GM12878 (cell line): Measurements from ENCODE around the gene DCST1. TPM values are rescaled to one million over a fixed set of nuclear protein-coding genes. Genes with fewer than 3 reads are reported as not detected.

ENCODE experiments used
- BRCA1 ChIP-seq: IDR thresholded peaks from 2 replicates; pipeline ENCODE4 v1.6.1; 2011; ENCODE audit warnings: low read depth, low read length, improper control_type of control experiment
- EZH2 ChIP-seq: IDR thresholded peaks from 2 replicates; pipeline ENCODE4 v1.6.1; 2012; ENCODE audit warnings: low read depth, mild to moderate bottlenecking, control low read depth, inconsistent platforms, low read length, borderline replicate concordance; ENCODE audit not compliant: control insufficient read depth
- IKZF2 ChIP-seq, 2 experiments: fragments of 450-650 bp; IDR thresholded peaks; 2 replicates each; pipeline ENCODE4 v1.6.1; 2017; ENCODE audit warnings: mild to moderate bottlenecking in 2 of 2, moderate library complexity in 2 of 2
- LARP7 ChIP-seq: fragments of 450-650 bp; IDR thresholded peaks from 2 replicates; pipeline ENCODE4 v1.6.1; 2017; ENCODE audit warnings: mild to moderate bottlenecking
- PML ChIP-seq: IDR thresholded peaks from 2 replicates; pipeline ENCODE4 v1.6.1; 2012; ENCODE audit warnings: low read length, inconsistent platforms
- RBBP5 ChIP-seq: fragments of 200-600 bp; sonication (generic); conservative IDR thresholded peaks from 2 replicates; pipeline ENCODE4 v1.6.1; 2016
- SUZ12 ChIP-seq: fragments of 200-600 bp; sonication (generic); IDR thresholded peaks from one replicate; pipeline ENCODE4 v1.6.1; 2018; ENCODE audit warnings: antibody characterized with exemption, mild to moderate bottlenecking; ENCODE audit not compliant: unreplicated experiment
- ZBED1 ChIP-seq: IDR thresholded peaks from 2 replicates; pipeline ENCODE4 v1.6.1; 2016; ENCODE audit warnings: borderline replicate concordance
- ZNF217 ChIP-seq: fragments of 450-650 bp; IDR thresholded peaks from 2 replicates; pipeline ENCODE4 v1.6.1; 2017; ENCODE audit warnings: antibody characterized with exemption, mild to moderate bottlenecking
- ZNF24 ChIP-seq: fragments of 450-650 bp; IDR thresholded peaks from 2 replicates; pipeline ENCODE4 v1.6.1; 2017; ENCODE audit warnings: antibody characterized with exemption, mild to moderate bottlenecking
- ZSCAN29 ChIP-seq: fragments of 450-650 bp; IDR thresholded peaks from 2 replicates; pipeline ENCODE4 v1.6.1; 2017; ENCODE audit warnings: mild to moderate bottlenecking, moderate library complexity
- polyA plus RNA-seq, 11 experiments: library from polyadenylated mRNA; depleted of rRNA in 4 of 11; unstranded in 6 of 11; stranded (reverse) in 5 of 11; fragments of >200 nt; fragmentation: Nextera tagmentation in 4 of 11; fragmentation: Illumina TruSeq in 1 of 11; extraction: Ambion mirVana in 4 of 11; extraction: Trizol in 1 of 11; gene quantifications; 1 replicate in 1 of 11; 2 replicates in 10 of 11; pipeline versions ENCODE4 v1.2.1 to v1.2.3, GENCODE V29; 2011 to 2016; ENCODE audit warnings: inconsistent platforms in 2 of 11, missing spikeins in 2 of 11, low read depth in 1 of 11
- total RNA-seq, 4 experiments: library from RNA; depleted of rRNA in 3 of 4; stranded (reverse); fragments of >200 nt in 3 of 4; fragmentation: Illumina TruSeq in 1 of 4; extraction: Trizol in 1 of 4; gene quantifications; 2 replicates each; pipeline versions ENCODE4 v1.2.1 to v1.2.3, GENCODE V29; 2013 to 2021
- TF ChIP-seq, protein P1 (sequence below): fragments of 450-650 bp; IDR thresholded peaks from 2 replicates; pipeline ENCODE4 v1.6.1; 2014; ENCODE audit warnings: mild to moderate bottlenecking
- TF ChIP-seq, protein P2 (sequence below): fragments of 450-650 bp; IDR thresholded peaks from 2 replicates; pipeline ENCODE4 v1.6.1; 2017; ENCODE audit warnings: mild to moderate bottlenecking, moderate library complexity

DCST1 gene
- total and polyA plus RNA-seq, 10 of the 15 experiments (the other 5 are each of a cell fraction or from before 2014, with no cell fraction given): not detected

GRCh38 chr1:155081472-155082300, 48.1 kb downstream of the DCST1 start (continued):
- TF ChIP-seq, protein P1, sequence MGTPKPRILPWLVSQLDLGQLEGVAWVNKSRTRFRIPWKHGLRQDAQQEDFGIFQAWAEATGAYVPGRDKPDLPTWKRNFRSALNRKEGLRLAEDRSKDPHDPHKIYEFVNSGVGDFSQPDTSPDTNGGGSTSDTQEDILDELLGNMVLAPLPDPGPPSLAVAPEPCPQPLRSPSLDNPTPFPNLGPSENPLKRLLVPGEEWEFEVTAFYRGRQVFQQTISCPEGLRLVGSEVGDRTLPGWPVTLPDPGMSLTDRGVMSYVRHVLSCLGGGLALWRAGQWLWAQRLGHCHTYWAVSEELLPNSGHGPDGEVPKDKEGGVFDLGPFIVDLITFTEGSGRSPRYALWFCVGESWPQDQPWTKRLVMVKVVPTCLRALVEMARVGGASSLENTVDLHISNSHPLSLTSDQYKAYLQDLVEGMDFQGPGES: no peak
- no peak for TF ChIP-seq ZNF24
- no peak for TF ChIP-seq ZNF217
- no peak for TF ChIP-seq IKZF2 (IDR thresholded peaks at IDR 0.05)
- TF ChIP-seq, protein P2, sequence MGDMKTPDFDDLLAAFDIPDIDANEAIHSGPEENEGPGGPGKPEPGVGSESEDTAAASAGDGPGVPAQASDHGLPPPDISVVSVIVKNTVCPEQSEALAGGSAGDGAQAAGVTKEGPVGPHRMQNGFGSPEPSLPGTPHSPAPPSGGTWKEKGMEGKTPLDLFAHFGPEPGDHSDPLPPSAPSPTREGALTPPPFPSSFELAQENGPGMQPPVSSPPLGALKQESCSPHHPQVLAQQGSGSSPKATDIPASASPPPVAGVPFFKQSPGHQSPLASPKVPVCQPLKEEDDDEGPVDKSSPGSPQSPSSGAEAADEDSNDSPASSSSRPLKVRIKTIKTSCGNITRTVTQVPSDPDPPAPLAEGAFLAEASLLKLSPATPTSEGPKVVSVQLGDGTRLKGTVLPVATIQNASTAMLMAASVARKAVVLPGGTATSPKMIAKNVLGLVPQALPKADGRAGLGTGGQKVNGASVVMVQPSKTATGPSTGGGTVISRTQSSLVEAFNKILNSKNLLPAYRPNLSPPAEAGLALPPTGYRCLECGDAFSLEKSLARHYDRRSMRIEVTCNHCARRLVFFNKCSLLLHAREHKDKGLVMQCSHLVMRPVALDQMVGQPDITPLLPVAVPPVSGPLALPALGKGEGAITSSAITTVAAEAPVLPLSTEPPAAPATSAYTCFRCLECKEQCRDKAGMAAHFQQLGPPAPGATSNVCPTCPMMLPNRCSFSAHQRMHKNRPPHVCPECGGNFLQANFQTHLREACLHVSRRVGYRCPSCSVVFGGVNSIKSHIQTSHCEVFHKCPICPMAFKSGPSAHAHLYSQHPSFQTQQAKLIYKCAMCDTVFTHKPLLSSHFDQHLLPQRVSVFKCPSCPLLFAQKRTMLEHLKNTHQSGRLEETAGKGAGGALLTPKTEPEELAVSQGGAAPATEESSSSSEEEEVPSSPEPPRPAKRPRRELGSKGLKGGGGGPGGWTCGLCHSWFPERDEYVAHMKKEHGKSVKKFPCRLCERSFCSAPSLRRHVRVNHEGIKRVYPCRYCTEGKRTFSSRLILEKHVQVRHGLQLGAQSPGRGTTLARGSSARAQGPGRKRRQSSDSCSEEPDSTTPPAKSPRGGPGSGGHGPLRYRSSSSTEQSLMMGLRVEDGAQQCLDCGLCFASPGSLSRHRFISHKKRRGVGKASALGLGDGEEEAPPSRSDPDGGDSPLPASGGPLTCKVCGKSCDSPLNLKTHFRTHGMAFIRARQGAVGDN: 0 out of 2 replicates have a peak, but pooled peaks have one; percentile 36
- no peak for TF ChIP-seq ZSCAN29
- TF ChIP-seq EZH2: peak; percentile 97; the same call in 1 of the 2 replicates
- TF ChIP-seq BRCA1: no peak
- peak; percentile 43 for TF ChIP-seq SUZ12
- TF ChIP-seq PML: no peak
- TF ChIP-seq ZBED1: no peak
- TF ChIP-seq RBBP5: no peak
- no peak for TF ChIP-seq LARP7
